Activated CD4-positive, alpha-beta memory T cell treated with anti-CD3 and anti-CD28 coated beads, Interleukin-2, amount 10 ng/mL, durations not matched to agents 7 days and 5 days (primary cell): ENCODE results near the gene RAB3B. TPM values are rescaled to one million over a fixed set of nuclear protein-coding genes. Genes with fewer than 3 reads are reported as not detected.

Experiments
- CTCF ChIA-PET: fragments of 350-600 bp; sonication (Branson Sonifier 250); formaldehyde crosslinking; loops from one replicate; lab custom pipeline; 2021; ENCODE audit warnings: antibody characterized with exemption, inconsistent platforms; lab: Charles Lee
- POLR2A ChIA-PET: fragments of 350-600 bp; sonication (Branson Sonifier 250); formaldehyde crosslinking; loops from one replicate; lab custom pipeline; 2021; ENCODE audit warnings: antibody characterized with exemption; lab: Charles Lee
- DNase-seq: peaks from one replicate; pipeline ENCODE4 v3.0.0-alpha.2; 2020
- H3K27ac Mint-ChIP-seq: one replicate; pipeline ENCODE4 v1.8.0; 2021; ENCODE audit warnings: mild to moderate bottlenecking, mixed read lengths
- H3K27me3 Mint-ChIP-seq: one replicate; pipeline ENCODE4 v1.8.0; 2021; ENCODE audit warnings: mixed read lengths
- H3K36me3 Mint-ChIP-seq: one replicate; pipeline ENCODE4 v1.8.0; 2021; ENCODE audit warnings: low read depth, mixed read lengths
- H3K4me1 Mint-ChIP-seq: one replicate; pipeline ENCODE4 v1.8.0; 2021; ENCODE audit warnings: mixed read lengths
- H3K4me3 Mint-ChIP-seq: one replicate; pipeline ENCODE4 v1.8.0; 2021; ENCODE audit warnings: mild to moderate bottlenecking, mixed read lengths
- H3K9me3 Mint-ChIP-seq: one replicate; pipeline ENCODE4 v1.8.0; 2021; ENCODE audit warnings: mixed read lengths
- total RNA-seq, 2 experiments: library from RNA; stranded (reverse); gene quantifications; one replicate each; pipeline ENCODE4 v1.2.3, GENCODE V29; 2021

Gene RAB3B
- total RNA-seq, 2 experiments from 2014 or later = 0.03 to 0.08 TPM

- Mint-ChIP-seq H3K27ac (no peak overlapping the region), H3K4me3 (no peak overlapping the region), H3K36me3 (peaks cover 16% of the 10 kb centered on the region), H3K27me3 (no peaks in the 10 kb centered on the region), H3K4me1 (peaks cover 22% of the 10 kb centered on the region), H3K9me3 (no peaks in the 10 kb centered on the region)
- ChIA-PET POLR2A (interaction anchor here (0.6 to 1.7 kb wide), 2 partner anchors 10 to 15 kb away, joined by 3 to 5 read pairs; partner anchors contain the start of gene NRDC), CTCF (no interaction called here)
- DNase-seq = no peak
Measured at GRCh38 chr1:51863384-51863783, 127.1 kb downstream of the RAB3B start.

- H3K4me1 Mint-ChIP-seq = peaks cover 12% of the 10 kb centered on the region
- no peaks in the 10 kb centered on the region for H3K27me3 Mint-ChIP-seq
- H3K36me3 Mint-ChIP-seq = peaks cover 11% of the 10 kb centered on the region
- no peak for DNase-seq
- no peaks in the 10 kb centered on the region for H3K9me3 Mint-ChIP-seq
- no peak overlapping the region for H3K27ac Mint-ChIP-seq
- ChIA-PET CTCF (interaction anchor here (0.6 kb wide), 1 partner anchor 16 kb away, joined by 3 read pairs; no protein-coding TSS in a partner anchor), POLR2A (interaction anchor here (0.6 kb wide), 1 partner anchor 436 kb away, joined by 3 read pairs; no protein-coding TSS in a partner anchor)
- H3K4me3 Mint-ChIP-seq = no peak overlapping the region
Measured at GRCh38 chr1:51861669-51862068, 128.8 kb downstream of the RAB3B start.

- ChIA-PET POLR2A (interaction anchor here (1.2 kb wide), 1 partner anchor 20 kb away, joined by 4 read pairs; no protein-coding TSS in a partner anchor), CTCF (no interaction called here)
- Mint-ChIP-seq H3K4me3 (no peak overlapping the region), H3K9me3 (no peaks in the 10 kb centered on the region), H3K27me3 (no peaks in the 10 kb centered on the region), H3K4me1 (peaks cover 16% of the 10 kb centered on the region), H3K36me3 (peaks cover 14% of the 10 kb centered on the region), H3K27ac (no peak overlapping the region)
- DNase-seq = no peak
Measured at GRCh38 chr1:51859735-51860134, 130.8 kb downstream of the RAB3B start.

DNA sequence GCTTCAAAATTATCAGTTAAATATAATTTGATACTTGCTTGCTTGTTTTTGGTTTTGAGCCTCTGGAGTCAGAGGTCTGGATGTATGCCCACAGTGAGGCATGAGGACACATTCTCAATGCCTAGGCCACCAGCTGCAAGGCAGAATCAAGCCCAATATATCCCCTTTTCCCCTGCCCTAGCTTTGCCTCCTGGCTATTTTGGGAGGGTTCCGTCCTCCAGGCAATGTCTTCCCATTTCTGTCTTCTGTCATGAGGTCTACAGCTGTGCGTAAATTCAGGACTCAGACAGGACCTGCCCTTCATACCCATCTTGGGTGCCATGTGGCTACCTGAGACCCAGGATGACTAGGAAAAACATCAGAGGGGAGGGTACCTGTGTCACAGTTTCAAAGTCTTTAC lies 131.2 kb downstream of the RAB3B start:
- H3K27me3 Mint-ChIP-seq = no peaks in the 10 kb centered on the region
- DNase-seq = no peak
- POLR2A ChIA-PET = interaction anchor here (1.2 kb wide), 1 partner anchor 20 kb away, joined by 4 read pairs; no protein-coding TSS in a partner anchor
- H3K9me3 Mint-ChIP-seq = no peaks in the 10 kb centered on the region
- peaks cover 16% of the 10 kb centered on the region for H3K36me3 Mint-ChIP-seq
- H3K27ac Mint-ChIP-seq = no peak overlapping the region
- CTCF ChIA-PET = no interaction called here
- no peak overlapping the region for H3K4me3 Mint-ChIP-seq
- peaks cover 16% of the 10 kb centered on the region for H3K4me1 Mint-ChIP-seq

DNA sequence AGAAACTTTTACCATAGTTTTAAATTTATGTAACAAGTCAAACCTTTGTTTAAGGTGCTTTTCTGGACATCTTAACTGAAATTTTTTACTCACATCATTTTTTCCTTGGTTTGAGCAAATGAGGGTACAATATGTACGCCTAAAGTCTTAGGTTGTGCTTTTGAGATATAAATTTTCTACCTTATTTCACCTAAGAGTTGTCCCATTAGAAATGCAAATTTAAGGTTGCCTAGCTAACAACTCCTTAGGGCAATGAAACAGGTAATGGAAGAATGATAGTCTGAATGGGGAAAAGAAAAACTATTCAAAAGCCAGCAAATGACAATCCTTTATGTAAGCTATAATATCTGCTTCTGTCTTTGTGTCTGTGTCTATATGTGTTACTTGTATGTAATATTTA lies 131.6 kb downstream of the RAB3B start:
- Mint-ChIP-seq H3K4me1 (peaks cover 16% of the 10 kb centered on the region), H3K27ac (no peak overlapping the region), H3K36me3 (peaks cover 18% of the 10 kb centered on the region), H3K9me3 (no peaks in the 10 kb centered on the region), H3K27me3 (no peaks in the 10 kb centered on the region), H3K4me3 (no peak overlapping the region)
- no peak for DNase-seq
- ChIA-PET CTCF (interaction anchor here (0.9 kb wide), 1 partner anchor 38 kb away, joined by 3 read pairs; no protein-coding TSS in a partner anchor), POLR2A (interaction anchor here (1.2 kb wide), 1 partner anchor 21 kb away, joined by 4 read pairs; no protein-coding TSS in a partner anchor)

Other genes starting within 250 kb of the RAB3B start
- gene NRDC, start 112.0 kb downstream of the RAB3B start, total RNA-seq = 100 to 1,000 TPM; 162 to 164 TPM
- gene KTI12, start 43.1 kb upstream of the RAB3B start, total RNA-seq = 10 to 100 TPM; 11.3 to 11.5 TPM
- 10 to 100 TPM; 56.6 to 63.5 TPM for gene TXNDC12, start 64.5 kb upstream of the RAB3B start, total RNA-seq
- 10 to 100 TPM; 35.0 to 38.1 TPM for gene BTF3L4, start 65.6 kb upstream of the RAB3B start, total RNA-seq
- under 1 TPM; 0.30 to 0.35 TPM for gene ZFYVE9, start 151.4 kb upstream of the RAB3B start, total RNA-seq